Panc1 (cell line): ENCODE results near the gene TARM1. TPM values are rescaled to one million over a fixed set of nuclear protein-coding genes. Genes with fewer than 3 reads are reported as not detected.

Source experiments
- ATAC-seq: fragments of 200-7000 bp; cut with Tn5 transposase; 2 replicates; pipeline ENCODE4 v1.9.1; 2020; ENCODE audit warnings: mild to moderate bottlenecking, moderate library complexity
- BruUV-seq: library from RNA; stranded (reverse); fragments of 400-500 nt; replicated peaks from 2 replicates; lab custom pipeline; 2021; lab: Mats Ljungman, UMichigan
- CTCF ChIA-PET: fragments of 300-600 bp; sonication (Branson Sonifier 250); formaldehyde crosslinking; loops from one replicate; lab custom pipeline; 2022; ENCODE audit warnings: antibody characterized with exemption; lab: Charles Lee
- POLR2A ChIA-PET: fragments of 300-600 bp; sonication (Branson Sonifier 250); formaldehyde crosslinking; loops from one replicate; lab custom pipeline; 2022; ENCODE audit warnings: antibody characterized with exemption; lab: Charles Lee
- DNase-seq: peaks from one replicate; pipeline ENCODE4 v3.0.0-alpha.2; 2010; ENCODE audit warnings: low read depth, low spot score
- H3K27ac ChIP-seq: 2 replicates; pipeline ENCODE4 v1.5.1; 2011; ENCODE audit warnings: mild to moderate bottlenecking, low read length, inconsistent platforms
- H3K27me3 ChIP-seq: fragments of 200-500 bp; sonication (Bioruptor generic); 2 replicates; pipeline ENCODE4 v1.6.0; 2014; ENCODE audit warnings: low read length, inconsistent platforms; ENCODE audit not compliant: control insufficient read depth, insufficient read depth
- H3K36me3 ChIP-seq: fragments of 200-500 bp; sonication (Bioruptor generic); 2 replicates; pipeline ENCODE4 v1.5.1; 2014; ENCODE audit warnings: inconsistent platforms, mild to moderate bottlenecking, low read length, moderate library complexity; ENCODE audit not compliant: control insufficient read depth, insufficient read depth
- H3K4me1 ChIP-seq: 2 replicates; pipeline ENCODE4 v1.5.1; 2011; ENCODE audit warnings: inconsistent platforms, mild to moderate bottlenecking, low read length, moderate library complexity; ENCODE audit not compliant: control insufficient read depth, insufficient read depth
- H3K4me3 ChIP-seq, 2 experiments: 2 replicates each; pipeline ENCODE4 v1.5.1; 2011 to 2012; ENCODE audit warnings: low read depth in 2 of 2, low read length in 2 of 2, mild to moderate bottlenecking in 2 of 2, inconsistent platforms in 1 of 2, moderate library complexity in 1 of 2
- H3K9me3 ChIP-seq: fragments of 200-500 bp; sonication (Bioruptor generic); 2 replicates; pipeline ENCODE4 v1.5.1; 2014; ENCODE audit warnings: low read depth, mild to moderate bottlenecking, inconsistent platforms, low read length, moderate library complexity; ENCODE audit not compliant: control insufficient read depth, insufficient read depth
- POLR2AphosphoS5 ChIP-seq: IDR thresholded peaks from 2 replicates; pipeline ENCODE4 v1.6.1; 2012; ENCODE audit warnings: mild to moderate bottlenecking, low read depth, low read length, moderate library complexity
- SIN3A ChIP-seq: IDR thresholded peaks from 2 replicates; pipeline ENCODE4 v1.6.1; 2012; ENCODE audit warnings: low read depth, mild to moderate bottlenecking, low read length, moderate library complexity, borderline replicate concordance; ENCODE audit not compliant: insufficient read depth
- TCF7L2 ChIP-seq: IDR thresholded peaks from 2 replicates; pipeline ENCODE4 v1.6.1; 2011; ENCODE audit warnings: mild to moderate bottlenecking, low read depth, low read length, inconsistent platforms
- in situ Hi-C: cut with HindIII; loops from 2 replicates; pipeline ENCODE4 v1.10.0; 2016; ENCODE audit warnings: low sequenced_read_pairs, low pct_unique_long_range_greater_than_20kb
- intact Hi-C: fragments of 100-400 bp; cut with micrococcal nuclease; formaldehyde crosslinking; loops from one replicate; pipeline ENCODE4 v1.10.0; 2022; ENCODE audit not compliant: unreplicated experiment
- total RNA-seq: library from RNA; stranded (reverse); gene quantifications from one replicate; pipeline ENCODE4 v1.2.1, GENCODE V29; 2021; ENCODE audit not compliant: unreplicated experiment
- TF ChIP-seq, protein P1 (sequence below): fragments of 450-650 bp; IDR thresholded peaks from 2 replicates; pipeline ENCODE4 v1.5.1; 2017; ENCODE audit warnings: mild to moderate bottlenecking
- TF ChIP-seq, protein P2 (sequence below), 2 experiments: IDR thresholded peaks; 2 replicates each; pipeline ENCODE4 v1.6.1; 2011 to 2012; ENCODE audit warnings: low read depth in 2 of 2, control low read depth in 1 of 2, low read length in 1 of 2, mild to moderate bottlenecking in 1 of 2, moderate library complexity in 1 of 2; ENCODE audit not compliant: insufficient read depth in 1 of 2

Gene TARM1
- total RNA-seq, 1 experiment from 2014 or later: not detected

DNA sequence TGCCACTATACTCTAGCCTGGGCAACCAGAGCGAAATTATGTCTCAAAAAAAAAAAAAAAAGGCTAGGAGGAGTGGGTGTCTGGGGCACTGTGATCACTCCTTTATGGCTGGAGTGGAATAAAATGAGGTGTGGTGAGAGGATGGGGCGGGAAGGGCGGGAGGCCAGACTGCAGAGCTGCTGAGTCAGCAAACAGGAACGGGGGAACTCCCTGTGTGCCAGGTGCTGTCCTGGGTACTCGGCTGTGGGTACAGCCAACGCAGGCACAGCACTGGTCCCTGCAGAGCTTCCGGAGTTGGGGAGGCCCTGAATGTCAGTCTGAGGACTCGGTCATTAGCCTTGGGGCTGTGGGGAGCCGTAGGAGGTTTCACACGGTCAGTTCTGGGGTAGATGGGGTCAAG, 40.1 kb upstream of the TARM1 start:
- POLR2A ChIA-PET: interaction anchor here (0.7 kb wide), 1 partner anchor 70 kb away, joined by 3 read pairs; the partner anchor contains the start of gene TSEN34

DNA sequence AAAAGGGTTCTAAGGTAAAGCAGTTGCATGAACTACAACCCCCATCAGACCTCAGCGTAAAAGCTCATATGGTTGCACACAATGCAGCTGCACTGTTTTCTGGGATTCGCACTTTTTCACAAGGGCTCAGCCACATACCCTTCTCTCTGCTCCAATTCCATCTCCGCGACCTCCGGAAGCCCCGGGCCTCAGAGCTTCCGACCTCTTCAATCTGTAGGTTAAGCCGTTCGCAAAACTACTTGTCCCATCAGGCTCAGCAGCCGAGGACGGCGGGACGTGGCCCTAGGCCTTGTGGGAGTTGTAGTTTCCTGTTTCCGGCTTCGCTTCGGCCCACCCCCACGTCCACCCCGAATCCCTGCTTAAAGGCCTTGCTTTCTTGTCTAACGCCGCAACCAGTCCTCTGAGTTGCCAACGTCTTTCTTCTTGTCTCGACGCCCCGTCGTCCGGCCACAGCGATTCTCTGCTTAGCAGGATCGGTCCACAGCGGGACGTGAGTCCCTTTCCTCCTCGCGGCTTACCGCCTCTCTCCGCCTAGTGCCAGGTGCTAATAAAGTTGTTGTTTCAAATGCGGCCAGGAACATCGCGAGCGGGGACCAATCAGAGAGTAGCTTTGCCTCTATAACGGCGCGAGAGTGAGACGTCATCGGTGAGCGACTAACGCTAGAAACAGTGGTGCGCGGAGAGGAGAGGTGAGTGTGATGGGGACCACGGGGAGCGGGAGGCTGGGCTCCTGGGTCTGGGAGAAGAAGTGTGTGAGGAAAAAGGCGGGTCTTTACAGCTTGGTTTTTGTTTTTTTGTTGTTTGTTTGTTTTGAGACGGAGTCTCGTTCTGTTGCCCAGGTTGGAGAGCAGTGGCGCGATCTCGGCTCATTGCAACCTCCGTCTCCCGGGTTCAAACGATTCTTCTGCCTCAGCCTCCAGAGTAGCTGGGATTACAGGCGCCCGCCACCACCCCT, 34.2 kb upstream of the TARM1 start, which contains the start of the genes PRPF31 and TFPT:
TSS of gene PRPF31 (plus strand) at position 646 of the 955 bp plus-strand sequence. CDS start 2,525 bp downstream, outside the sequence.
TSS of gene TFPT (minus strand) at position 549 of the 955 bp plus-strand sequence. CDS start at position 161, 388 bp downstream.
- BruUV-seq: TSS peak; percentile 98
- intact Hi-C loops: no loop called here
- H3K9me3 ChIP-seq: no peaks in the 10 kb centered on the region
- TF ChIP-seq TCF7L2 (peak; percentile 68; the same call in 1 of the 2 replicates), POLR2AphosphoS5 (peak; percentile 93), SIN3A (peak; percentile 52)
- TF ChIP-seq, protein P1, sequence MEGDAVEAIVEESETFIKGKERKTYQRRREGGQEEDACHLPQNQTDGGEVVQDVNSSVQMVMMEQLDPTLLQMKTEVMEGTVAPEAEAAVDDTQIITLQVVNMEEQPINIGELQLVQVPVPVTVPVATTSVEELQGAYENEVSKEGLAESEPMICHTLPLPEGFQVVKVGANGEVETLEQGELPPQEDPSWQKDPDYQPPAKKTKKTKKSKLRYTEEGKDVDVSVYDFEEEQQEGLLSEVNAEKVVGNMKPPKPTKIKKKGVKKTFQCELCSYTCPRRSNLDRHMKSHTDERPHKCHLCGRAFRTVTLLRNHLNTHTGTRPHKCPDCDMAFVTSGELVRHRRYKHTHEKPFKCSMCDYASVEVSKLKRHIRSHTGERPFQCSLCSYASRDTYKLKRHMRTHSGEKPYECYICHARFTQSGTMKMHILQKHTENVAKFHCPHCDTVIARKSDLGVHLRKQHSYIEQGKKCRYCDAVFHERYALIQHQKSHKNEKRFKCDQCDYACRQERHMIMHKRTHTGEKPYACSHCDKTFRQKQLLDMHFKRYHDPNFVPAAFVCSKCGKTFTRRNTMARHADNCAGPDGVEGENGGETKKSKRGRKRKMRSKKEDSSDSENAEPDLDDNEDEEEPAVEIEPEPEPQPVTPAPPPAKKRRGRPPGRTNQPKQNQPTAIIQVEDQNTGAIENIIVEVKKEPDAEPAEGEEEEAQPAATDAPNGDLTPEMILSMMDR: no peak
- TF ChIP-seq, protein P2, sequence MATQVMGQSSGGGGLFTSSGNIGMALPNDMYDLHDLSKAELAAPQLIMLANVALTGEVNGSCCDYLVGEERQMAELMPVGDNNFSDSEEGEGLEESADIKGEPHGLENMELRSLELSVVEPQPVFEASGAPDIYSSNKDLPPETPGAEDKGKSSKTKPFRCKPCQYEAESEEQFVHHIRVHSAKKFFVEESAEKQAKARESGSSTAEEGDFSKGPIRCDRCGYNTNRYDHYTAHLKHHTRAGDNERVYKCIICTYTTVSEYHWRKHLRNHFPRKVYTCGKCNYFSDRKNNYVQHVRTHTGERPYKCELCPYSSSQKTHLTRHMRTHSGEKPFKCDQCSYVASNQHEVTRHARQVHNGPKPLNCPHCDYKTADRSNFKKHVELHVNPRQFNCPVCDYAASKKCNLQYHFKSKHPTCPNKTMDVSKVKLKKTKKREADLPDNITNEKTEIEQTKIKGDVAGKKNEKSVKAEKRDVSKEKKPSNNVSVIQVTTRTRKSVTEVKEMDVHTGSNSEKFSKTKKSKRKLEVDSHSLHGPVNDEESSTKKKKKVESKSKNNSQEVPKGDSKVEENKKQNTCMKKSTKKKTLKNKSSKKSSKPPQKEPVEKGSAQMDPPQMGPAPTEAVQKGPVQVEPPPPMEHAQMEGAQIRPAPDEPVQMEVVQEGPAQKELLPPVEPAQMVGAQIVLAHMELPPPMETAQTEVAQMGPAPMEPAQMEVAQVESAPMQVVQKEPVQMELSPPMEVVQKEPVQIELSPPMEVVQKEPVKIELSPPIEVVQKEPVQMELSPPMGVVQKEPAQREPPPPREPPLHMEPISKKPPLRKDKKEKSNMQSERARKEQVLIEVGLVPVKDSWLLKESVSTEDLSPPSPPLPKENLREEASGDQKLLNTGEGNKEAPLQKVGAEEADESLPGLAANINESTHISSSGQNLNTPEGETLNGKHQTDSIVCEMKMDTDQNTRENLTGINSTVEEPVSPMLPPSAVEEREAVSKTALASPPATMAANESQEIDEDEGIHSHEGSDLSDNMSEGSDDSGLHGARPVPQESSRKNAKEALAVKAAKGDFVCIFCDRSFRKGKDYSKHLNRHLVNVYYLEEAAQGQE (IDR thresholded peaks at IDR 0.05; ENCODE audit: insufficient read depth in 1 of 2, low read depth in 2 of 2, low read length in 1 of 2): 0 out of 4 replicates have a peak, but pooled peaks of 1 of the 2 experiments have one; percentile 46
- H3K4me3 ChIP-seq: peak within 1 kb of the TSS; percentile 51 to 75
- in situ Hi-C loops: no loop called here
- peak; percentile 93 for ATAC-seq
- POLR2A ChIA-PET: interaction anchor here (0.6 to 2.0 kb wide), 4 partner anchors 8 to 214 kb away, joined by 4 to 9 read pairs (median 4); no protein-coding TSS in a partner anchor
- H3K27ac ChIP-seq: peak within 1 kb of the TSS; percentile 93
- CTCF ChIA-PET: interaction anchor here (0.5 kb wide), 1 partner anchor 262 kb away, joined by 3 read pairs; no protein-coding TSS in a partner anchor
- no peaks in the 10 kb centered on the region for H3K27me3 ChIP-seq
- peak; percentile 97 for DNase-seq
- H3K4me1 ChIP-seq: peaks cover 12% of the 10 kb centered on the region; the same call in 1 of the 2 replicates
- no peaks in the 10 kb centered on the region; the same call in 1 of the 2 replicates for H3K36me3 ChIP-seq

More for the DNA sequence above, 40.1 kb upstream of the TARM1 start:
- DNase-seq (no peak), ATAC-seq (no peak)
- CTCF ChIA-PET: interaction anchor here (0.6 kb wide), 1 partner anchor 927 kb away, joined by 3 read pairs; no protein-coding TSS in a partner anchor
- intact Hi-C loops (no loop called here), in situ Hi-C loops (no loop called here)
- Histone ChIP-seq H3K27ac (no peak overlapping the region), H3K9me3 (no peaks in the 10 kb centered on the region), H3K4me3 (no peak overlapping the region), H3K27me3 (no peaks in the 10 kb centered on the region), H3K4me1 (peaks cover 8% of the 10 kb centered on the region; the same call in 1 of the 2 replicates), H3K36me3 (peaks cover 12% of the 10 kb centered on the region)
- no peak for TF ChIP-seq TCF7L2
- BruUV-seq: no TSS peak
